Measurements from ENCODE around the gene DAAM1.

DNA sequence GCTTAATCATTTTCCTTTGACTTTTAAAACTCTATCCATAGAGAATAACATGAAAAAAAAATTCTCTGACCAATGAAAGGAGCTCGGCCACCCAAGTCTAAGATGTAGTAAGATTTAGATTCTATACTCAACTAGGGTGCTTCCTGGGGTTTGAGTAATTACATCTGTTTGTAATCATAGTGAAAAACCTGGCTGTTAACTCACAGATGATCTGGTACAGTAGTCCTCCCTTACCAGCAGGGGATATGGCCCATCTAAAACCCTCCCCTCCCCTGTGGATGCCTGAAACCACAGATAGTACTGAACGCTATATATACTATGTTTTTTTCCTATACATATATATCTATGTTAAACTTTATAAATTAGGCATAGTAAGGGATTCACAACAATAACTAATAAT, 89.2 kb downstream of the DAAM1 start:
- TF ChIP-seq, protein P1, sequence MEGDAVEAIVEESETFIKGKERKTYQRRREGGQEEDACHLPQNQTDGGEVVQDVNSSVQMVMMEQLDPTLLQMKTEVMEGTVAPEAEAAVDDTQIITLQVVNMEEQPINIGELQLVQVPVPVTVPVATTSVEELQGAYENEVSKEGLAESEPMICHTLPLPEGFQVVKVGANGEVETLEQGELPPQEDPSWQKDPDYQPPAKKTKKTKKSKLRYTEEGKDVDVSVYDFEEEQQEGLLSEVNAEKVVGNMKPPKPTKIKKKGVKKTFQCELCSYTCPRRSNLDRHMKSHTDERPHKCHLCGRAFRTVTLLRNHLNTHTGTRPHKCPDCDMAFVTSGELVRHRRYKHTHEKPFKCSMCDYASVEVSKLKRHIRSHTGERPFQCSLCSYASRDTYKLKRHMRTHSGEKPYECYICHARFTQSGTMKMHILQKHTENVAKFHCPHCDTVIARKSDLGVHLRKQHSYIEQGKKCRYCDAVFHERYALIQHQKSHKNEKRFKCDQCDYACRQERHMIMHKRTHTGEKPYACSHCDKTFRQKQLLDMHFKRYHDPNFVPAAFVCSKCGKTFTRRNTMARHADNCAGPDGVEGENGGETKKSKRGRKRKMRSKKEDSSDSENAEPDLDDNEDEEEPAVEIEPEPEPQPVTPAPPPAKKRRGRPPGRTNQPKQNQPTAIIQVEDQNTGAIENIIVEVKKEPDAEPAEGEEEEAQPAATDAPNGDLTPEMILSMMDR (optimal IDR thresholded peaks at IDR 0.05 in 1 of 3, IDR thresholded peaks at IDR 0.05 in 1 of 3, conservative IDR thresholded peaks at IDR 0.05 in 1 of 3; ENCODE audit: extremely low read depth in 1 of 3, insufficient read depth in 2 of 3, low read length in 3 of 3), result no peak
- TF ChIP-seq EZH2 (IDR thresholded peaks at IDR 0.05; ENCODE audit: low read length), result no peak
